Spleen (tissue), 7 donors: ENCODE measurements around the gene KCNAB1.

Experiments
- POLR2A ChIP-seq, 3 donors: fragments of 450-650 bp; IDR thresholded peaks; one replicate each; pipeline ENCODE4 v1.5.1; 2017; ENCODE audit warnings: antibody characterized with exemption in 3 of 3, mild to moderate bottlenecking in 1 of 3
- POLR2AphosphoS5 ChIP-seq, 3 donors: sonication (generic); formaldehyde crosslinking; IDR thresholded peaks; one replicate each; pipeline ENCODE4 v1.5.1; 2017; ENCODE audit warnings: antibody characterized with exemption in 3 of 3
- TF ChIP-seq, protein P1 (sequence below), 11 experiments: fragments of 200-600 bp in 7 of 11; fragments of 450-650 bp in 4 of 11; sonication (generic) in 4 of 11; IDR thresholded peaks in 8 of 11; conservative IDR thresholded peaks in 3 of 11; 1 replicate in 7 of 11; 2 replicates in 4 of 11; pipeline versions ENCODE4 v1.4.0 to v1.8.0; 2016 to 2021; ENCODE audit warnings: antibody characterized with exemption in 11 of 11, inconsistent platforms in 4 of 11, mild to moderate bottlenecking in 1 of 11
- donor health status: DM: no; HTN: no; CAD: no; lungs with moderate emphysema.
- donor health status: DM: no; HTN: no; CAD: no.
- donor health status: DM: no; HTN: no; CAD: no.

DNA sequence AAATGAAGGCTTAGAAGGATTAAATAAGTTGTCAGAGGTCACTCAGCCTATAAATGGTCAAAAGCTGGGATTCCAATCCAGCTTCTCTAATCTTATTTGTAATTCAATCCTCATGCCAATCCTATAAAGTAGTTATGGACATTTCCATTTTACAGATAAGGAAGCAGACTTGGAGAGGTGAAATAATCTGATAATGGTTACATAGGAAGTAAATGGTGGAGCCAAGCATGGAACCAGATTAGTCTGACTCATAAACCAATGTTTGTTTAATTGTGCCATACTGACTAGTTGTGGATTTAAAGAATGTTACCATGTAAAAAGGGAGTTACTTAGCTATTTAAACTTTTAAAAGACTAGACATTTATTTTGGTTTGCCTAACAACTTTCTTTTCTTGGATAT, 59.7 kb downstream of the KCNAB1 start:
- TF ChIP-seq POLR2A (IDR thresholded peaks at IDR 0.05), result no peak
- TF ChIP-seq, protein P1, sequence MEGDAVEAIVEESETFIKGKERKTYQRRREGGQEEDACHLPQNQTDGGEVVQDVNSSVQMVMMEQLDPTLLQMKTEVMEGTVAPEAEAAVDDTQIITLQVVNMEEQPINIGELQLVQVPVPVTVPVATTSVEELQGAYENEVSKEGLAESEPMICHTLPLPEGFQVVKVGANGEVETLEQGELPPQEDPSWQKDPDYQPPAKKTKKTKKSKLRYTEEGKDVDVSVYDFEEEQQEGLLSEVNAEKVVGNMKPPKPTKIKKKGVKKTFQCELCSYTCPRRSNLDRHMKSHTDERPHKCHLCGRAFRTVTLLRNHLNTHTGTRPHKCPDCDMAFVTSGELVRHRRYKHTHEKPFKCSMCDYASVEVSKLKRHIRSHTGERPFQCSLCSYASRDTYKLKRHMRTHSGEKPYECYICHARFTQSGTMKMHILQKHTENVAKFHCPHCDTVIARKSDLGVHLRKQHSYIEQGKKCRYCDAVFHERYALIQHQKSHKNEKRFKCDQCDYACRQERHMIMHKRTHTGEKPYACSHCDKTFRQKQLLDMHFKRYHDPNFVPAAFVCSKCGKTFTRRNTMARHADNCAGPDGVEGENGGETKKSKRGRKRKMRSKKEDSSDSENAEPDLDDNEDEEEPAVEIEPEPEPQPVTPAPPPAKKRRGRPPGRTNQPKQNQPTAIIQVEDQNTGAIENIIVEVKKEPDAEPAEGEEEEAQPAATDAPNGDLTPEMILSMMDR (IDR thresholded peaks at IDR 0.05 in 8 of 11, conservative IDR thresholded peaks at IDR 0.05 in 3 of 11), result no peak
- no peak for TF ChIP-seq POLR2AphosphoS5 (IDR thresholded peaks at IDR 0.05)
